Measurements from ENCODE around the gene PADI4.
A peak's percentile ranks its signal among the peaks of the same experiment; 100 is the strongest.
"Not testable (repeated sequence)": the region's sequence is repeated elsewhere in the genome, so short reads cannot be mapped to it uniquely, and the experiment has no call there.

The PADI4 gene

GRCh38 chr1:17335821-17336710 lies 28.1 kb downstream of the PADI4 start:
- DNase-seq (ENCODE audit: extremely low read depth, low read depth), result peak; percentile 24
- no peak overlapping the region for H3K4me3 ChIP-seq (replicated peaks; ENCODE audit: low read depth, low read length)
- TF ChIP-seq, protein P1, sequence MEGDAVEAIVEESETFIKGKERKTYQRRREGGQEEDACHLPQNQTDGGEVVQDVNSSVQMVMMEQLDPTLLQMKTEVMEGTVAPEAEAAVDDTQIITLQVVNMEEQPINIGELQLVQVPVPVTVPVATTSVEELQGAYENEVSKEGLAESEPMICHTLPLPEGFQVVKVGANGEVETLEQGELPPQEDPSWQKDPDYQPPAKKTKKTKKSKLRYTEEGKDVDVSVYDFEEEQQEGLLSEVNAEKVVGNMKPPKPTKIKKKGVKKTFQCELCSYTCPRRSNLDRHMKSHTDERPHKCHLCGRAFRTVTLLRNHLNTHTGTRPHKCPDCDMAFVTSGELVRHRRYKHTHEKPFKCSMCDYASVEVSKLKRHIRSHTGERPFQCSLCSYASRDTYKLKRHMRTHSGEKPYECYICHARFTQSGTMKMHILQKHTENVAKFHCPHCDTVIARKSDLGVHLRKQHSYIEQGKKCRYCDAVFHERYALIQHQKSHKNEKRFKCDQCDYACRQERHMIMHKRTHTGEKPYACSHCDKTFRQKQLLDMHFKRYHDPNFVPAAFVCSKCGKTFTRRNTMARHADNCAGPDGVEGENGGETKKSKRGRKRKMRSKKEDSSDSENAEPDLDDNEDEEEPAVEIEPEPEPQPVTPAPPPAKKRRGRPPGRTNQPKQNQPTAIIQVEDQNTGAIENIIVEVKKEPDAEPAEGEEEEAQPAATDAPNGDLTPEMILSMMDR (IDR thresholded peaks at IDR 0.05; ENCODE audit: low read depth, low read length, missing control alignments), result peak; percentile 97

DNA sequence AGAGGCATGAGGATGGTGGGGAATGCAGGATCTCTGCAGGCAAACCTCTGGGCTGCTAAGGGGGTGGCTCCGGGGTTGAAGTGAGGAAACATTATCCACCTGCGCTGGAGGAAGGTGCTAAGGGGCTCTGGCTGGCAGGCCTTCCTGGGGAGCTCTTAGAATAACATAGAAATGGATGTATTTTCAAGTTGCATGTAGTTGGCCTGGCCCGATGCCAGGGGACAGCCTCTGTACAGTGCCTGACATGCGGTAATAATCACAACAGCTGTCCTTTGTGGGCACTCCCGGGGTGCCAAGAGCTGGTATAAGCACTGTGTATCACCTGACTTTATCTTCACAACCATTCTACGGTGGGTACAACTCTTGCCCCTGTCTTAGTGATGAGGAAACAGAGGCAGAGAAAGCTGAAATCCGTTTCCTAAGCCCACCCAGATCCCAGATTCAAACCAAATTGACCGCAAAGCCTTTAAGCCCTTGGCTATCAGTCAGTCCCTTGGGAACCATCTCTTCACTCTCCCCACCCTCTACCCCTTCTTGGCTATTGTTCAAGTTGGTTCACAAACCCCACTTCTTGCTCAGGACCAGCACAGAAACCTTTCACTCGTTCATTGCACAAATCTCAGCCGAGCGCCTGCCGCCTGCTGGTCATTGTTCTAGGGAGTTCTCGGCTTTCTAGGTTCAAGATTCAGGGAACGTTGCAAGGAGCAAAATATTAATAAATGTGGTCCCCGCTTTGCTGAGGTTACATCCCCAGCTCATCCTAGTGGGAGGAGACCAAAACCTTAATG lies 30.9 kb downstream of the PADI4 start:
- no peak for DNase-seq (ENCODE audit: extremely low read depth, low read depth)
- TF ChIP-seq, protein P1 (IDR thresholded peaks at IDR 0.05; ENCODE audit: low read depth, low read length, missing control alignments), result no peak
- no peak overlapping the region for H3K4me3 ChIP-seq (replicated peaks; ENCODE audit: low read depth, low read length)

DNA sequence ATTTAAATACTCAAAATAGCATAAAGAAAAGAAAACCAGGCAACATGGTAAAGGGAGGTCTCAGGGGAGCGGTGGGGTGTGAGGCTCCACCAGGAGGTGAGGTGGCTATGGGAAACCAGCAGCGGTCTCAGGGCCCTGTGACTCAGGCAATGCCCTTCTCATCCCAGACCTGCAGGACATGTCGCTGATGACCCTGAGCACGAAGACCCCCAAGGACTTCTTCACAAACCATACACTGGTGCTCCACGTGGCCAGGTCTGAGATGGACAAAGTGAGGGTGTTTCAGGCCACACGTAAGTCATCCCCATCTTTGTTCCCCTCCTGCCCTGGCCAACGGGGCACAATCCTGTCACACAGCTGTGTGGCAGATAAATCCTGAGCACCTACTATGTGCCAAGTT lies 31.5 kb downstream of the PADI4 start:
- DNase-seq (ENCODE audit: extremely low read depth, low read depth), result no peak
- TF ChIP-seq, protein P1 (IDR thresholded peaks at IDR 0.05; ENCODE audit: low read depth, low read length, missing control alignments), result no peak
- H3K4me3 ChIP-seq (replicated peaks; ENCODE audit: low read depth, low read length), result no peak overlapping the region

GRCh38 chr1:17340358-17340757 lies 32.4 kb downstream of the PADI4 start:
- DNase-seq (ENCODE audit: extremely low read depth, low read depth), result no peak
- TF ChIP-seq, protein P1 (IDR thresholded peaks at IDR 0.05; ENCODE audit: low read depth, low read length, missing control alignments), result no peak
- no peak overlapping the region for H3K4me3 ChIP-seq (replicated peaks; ENCODE audit: low read depth, low read length)

DNA sequence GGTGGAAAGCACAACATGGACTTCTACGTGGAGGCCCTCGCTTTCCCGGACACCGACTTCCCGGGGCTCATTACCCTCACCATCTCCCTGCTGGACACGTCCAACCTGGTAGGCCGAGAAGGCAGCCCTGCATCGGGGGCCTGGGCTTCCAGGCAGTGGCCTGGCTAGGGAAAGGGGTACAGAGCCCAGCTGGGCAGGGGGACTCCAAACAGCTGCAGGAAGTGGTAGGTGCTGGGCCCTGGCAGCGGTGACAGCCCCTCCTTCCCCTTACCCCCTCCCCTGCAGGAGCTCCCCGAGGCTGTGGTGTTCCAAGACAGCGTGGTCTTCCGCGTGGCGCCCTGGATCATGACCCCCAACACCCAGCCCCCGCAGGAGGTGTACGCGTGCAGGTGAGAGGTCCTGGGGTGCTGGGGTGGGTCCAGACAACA lies 34.0 kb downstream of the PADI4 start:
- no peak for DNase-seq (ENCODE audit: extremely low read depth, low read depth)
- TF ChIP-seq, protein P1 (IDR thresholded peaks at IDR 0.05; ENCODE audit: low read depth, low read length, missing control alignments), result no peak
- no peak overlapping the region for H3K4me3 ChIP-seq (replicated peaks; ENCODE audit: low read depth, low read length)

- H3K4me3 ChIP-seq (replicated peaks; ENCODE audit: low read depth, low read length); DNase-seq (ENCODE audit: extremely low read depth, low read depth): not testable (repeated sequence)
Observed at GRCh38 chr1:17345506-17345905, 37.5 kb downstream of the PADI4 start.
